ENCODE data around the gene TAF1D.
"Not testable (repeated sequence)": the region's sequence is repeated elsewhere in the genome, so short reads cannot be mapped to it uniquely, and the experiment has no call there.

Gene TAF1D

GRCh38 chr11:93747122-93747521 lies 5.8 kb upstream of the TAF1D start:
- H3K4me3 ChIP-seq (ENCODE audit: low read depth, low read length) = no peak overlapping the region
- no peak for DNase-seq (ENCODE audit: low read depth)
- no peak for TF ChIP-seq CTCF (IDR thresholded peaks at IDR 0.05; ENCODE audit: low read depth, low read length, missing control alignments)

- no peak for TF ChIP-seq CTCF (IDR thresholded peaks at IDR 0.05; ENCODE audit: low read depth, low read length, missing control alignments)
- no peak overlapping the region for H3K4me3 ChIP-seq (ENCODE audit: low read depth, low read length)
Measured at GRCh38 chr11:93746101-93746500, 4.8 kb upstream of the TAF1D start.

GRCh38 chr11:93745005-93745755 lies 3.9 kb upstream of the TAF1D start:
- not testable (repeated sequence) for DNase-seq (ENCODE audit: low read depth)

More at GRCh38 chr11:93746101-93746500, 4.8 kb upstream of the TAF1D start:
- no peak for DNase-seq (ENCODE audit: low read depth)

DNA sequence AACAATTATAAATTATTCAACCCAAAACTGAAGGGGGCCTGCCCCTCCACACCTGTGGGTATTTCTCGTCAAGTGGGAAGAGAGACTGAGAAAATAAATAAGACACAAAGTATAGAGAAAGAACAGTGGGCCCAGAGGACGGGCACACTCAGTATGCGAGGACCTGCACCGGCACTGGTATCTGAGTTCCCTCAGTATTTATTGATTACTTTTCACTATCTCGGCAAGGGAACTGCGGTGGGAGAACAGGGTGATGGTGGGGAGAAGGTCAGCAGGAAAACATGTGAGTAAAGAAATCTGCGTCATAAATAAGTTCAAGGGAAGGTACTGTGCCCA lies 3.3 kb upstream of the TAF1D start:
- no peak for DNase-seq (ENCODE audit: low read depth)
- H3K4me3 ChIP-seq (ENCODE audit: low read depth, low read length) = no peak overlapping the region
- no peak for TF ChIP-seq CTCF (IDR thresholded peaks at IDR 0.05; ENCODE audit: low read depth, low read length, missing control alignments)

More at GRCh38 chr11:93745005-93745755, 3.9 kb upstream of the TAF1D start:
- not testable (repeated sequence) for H3K4me3 ChIP-seq (ENCODE audit: low read depth, low read length)

- no peak for TF ChIP-seq CTCF (IDR thresholded peaks at IDR 0.05; ENCODE audit: low read depth, low read length, missing control alignments)
- no peak for DNase-seq (ENCODE audit: low read depth)
- H3K4me3 ChIP-seq (ENCODE audit: low read depth, low read length) = no peak overlapping the region
Measured at GRCh38 chr11:93743291-93743690, 2.0 kb upstream of the TAF1D start.

GRCh38 chr11:93741882-93742226 lies 559 bp upstream of the TAF1D start:
- no peak for TF ChIP-seq CTCF (IDR thresholded peaks at IDR 0.05; ENCODE audit: low read depth, low read length, missing control alignments)
- peak overlapping the region; percentile 83 for H3K4me3 ChIP-seq (ENCODE audit: low read depth, low read length)
- DNase-seq (ENCODE audit: low read depth) = no peak

DNA sequence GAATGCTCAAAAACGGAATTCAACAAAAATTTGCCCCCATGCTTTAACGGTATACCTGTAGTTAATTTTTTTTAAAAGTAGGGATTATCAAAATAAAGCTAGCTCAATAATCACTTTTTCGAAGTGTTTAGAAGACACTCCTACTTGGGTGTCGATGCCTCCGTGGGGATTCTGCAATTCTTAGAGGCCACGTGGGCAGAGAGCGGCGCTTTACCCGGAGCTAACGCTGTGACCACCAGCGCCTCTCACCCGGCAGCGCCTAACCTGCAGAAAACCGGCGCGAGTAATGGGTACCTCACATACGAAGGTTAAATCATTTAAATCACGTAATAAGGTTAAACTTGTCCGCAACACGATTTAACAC lies 583 bp downstream of the TAF1D start:
- no peak for TF ChIP-seq CTCF (IDR thresholded peaks at IDR 0.05; ENCODE audit: low read depth, low read length, missing control alignments)
- peak overlapping the region; percentile 83 for H3K4me3 ChIP-seq (ENCODE audit: low read depth, low read length)
- peak; percentile 42 for DNase-seq (ENCODE audit: low read depth)
